CD4-positive, alpha-beta T cell treated with Interferon gamma for 1 hour (primary cell): ENCODE results near the gene PKP2.

Experiments used
- DNase-seq: peaks from one replicate; pipeline ENCODE4 v3.0.0-alpha.2; 2020

PKP2 gene

DNA sequence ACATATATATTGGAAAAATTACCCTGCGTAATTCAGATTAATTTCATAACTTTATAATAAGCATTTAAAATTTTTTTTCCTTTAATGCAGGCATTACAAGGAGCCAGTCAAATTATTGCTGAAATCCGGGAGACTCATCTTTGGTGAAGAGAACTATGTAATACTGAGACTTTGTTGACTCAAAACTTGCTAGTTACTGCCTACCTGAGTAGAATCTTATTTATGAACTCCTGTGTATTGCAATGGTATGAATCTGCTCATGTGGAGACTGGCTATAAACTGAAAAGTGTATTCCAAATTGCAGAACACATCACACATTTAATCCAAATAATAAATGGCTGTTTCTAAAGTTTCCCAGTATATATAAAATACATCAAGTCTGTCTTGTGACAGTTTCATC lies 153.3 kb downstream of the PKP2 start:
- no peak for DNase-seq

DNA sequence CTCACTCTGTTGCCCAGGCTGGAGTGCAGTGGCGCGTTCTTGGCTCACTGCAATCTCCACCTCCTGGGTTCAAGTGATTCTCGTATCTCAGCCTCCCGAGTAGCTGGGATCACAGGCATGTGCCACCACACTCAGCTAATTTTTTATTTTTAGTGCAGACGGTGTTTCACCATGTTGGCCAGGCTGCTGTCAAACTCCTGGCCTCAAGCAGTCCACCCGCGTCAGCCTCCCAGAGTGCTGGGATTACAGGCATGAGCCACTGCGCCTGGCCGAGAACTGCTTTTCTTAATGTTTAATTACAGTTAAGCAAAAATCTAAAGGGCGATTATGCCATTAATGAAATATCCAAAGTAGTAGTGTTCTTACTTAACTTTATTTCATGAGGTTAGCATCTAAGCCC lies 154.4 kb downstream of the PKP2 start:
- no peak for DNase-seq
